ENCODE data around the gene SP2. TPM values are rescaled to one million over a fixed set of nuclear protein-coding genes. Genes with fewer than 3 reads are reported as not detected.
A peak's percentile ranks its signal among the peaks of the same experiment; 100 is the strongest.

The SP2 gene
- total and polyA plus RNA-seq, 2 of the 13 experiments (the other 11 are each of a cell fraction or from before 2014, with no cell fraction given) = 1.4 to 4.8 TPM

DNA sequence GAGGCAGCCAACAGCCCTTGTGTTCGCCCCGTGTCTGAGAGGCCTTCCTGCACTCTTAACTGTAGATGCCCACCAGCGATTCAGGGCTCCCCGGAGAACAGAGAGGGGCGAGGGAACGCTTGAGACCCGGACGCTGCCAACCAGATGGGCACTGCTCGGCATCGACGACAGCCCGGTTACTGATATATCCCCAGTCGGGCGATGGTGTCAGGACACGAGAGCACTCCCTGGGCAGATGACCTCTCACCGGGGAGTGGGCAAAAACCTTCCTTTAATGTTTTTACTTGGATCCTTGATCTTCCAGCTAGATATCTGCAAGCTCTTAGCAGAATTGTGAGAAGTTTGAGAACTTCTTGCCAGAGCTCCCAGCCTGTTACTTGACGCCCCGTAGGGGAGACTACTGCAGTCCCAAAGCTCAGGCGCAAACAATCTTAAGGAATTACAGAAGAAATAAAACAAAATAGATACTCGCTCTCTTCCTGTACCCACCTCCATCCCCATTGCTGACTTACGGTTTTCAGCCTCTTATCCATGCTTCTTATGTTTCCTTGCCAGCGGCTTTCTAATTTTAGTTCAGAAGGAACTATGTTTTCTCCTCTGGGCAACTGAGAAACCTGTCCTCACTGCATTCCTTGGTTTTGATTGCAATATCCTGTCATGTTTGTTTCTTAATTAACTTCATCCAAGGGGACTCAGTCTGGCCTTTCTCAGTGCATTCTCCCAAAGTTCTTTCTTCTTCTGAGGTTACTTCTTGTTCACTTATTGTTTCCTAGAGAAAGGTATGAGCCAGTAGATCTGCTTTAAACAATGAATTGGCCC lies 845 bp downstream of the SP2 start (continued):
- TF ChIP-seq, protein P1, sequence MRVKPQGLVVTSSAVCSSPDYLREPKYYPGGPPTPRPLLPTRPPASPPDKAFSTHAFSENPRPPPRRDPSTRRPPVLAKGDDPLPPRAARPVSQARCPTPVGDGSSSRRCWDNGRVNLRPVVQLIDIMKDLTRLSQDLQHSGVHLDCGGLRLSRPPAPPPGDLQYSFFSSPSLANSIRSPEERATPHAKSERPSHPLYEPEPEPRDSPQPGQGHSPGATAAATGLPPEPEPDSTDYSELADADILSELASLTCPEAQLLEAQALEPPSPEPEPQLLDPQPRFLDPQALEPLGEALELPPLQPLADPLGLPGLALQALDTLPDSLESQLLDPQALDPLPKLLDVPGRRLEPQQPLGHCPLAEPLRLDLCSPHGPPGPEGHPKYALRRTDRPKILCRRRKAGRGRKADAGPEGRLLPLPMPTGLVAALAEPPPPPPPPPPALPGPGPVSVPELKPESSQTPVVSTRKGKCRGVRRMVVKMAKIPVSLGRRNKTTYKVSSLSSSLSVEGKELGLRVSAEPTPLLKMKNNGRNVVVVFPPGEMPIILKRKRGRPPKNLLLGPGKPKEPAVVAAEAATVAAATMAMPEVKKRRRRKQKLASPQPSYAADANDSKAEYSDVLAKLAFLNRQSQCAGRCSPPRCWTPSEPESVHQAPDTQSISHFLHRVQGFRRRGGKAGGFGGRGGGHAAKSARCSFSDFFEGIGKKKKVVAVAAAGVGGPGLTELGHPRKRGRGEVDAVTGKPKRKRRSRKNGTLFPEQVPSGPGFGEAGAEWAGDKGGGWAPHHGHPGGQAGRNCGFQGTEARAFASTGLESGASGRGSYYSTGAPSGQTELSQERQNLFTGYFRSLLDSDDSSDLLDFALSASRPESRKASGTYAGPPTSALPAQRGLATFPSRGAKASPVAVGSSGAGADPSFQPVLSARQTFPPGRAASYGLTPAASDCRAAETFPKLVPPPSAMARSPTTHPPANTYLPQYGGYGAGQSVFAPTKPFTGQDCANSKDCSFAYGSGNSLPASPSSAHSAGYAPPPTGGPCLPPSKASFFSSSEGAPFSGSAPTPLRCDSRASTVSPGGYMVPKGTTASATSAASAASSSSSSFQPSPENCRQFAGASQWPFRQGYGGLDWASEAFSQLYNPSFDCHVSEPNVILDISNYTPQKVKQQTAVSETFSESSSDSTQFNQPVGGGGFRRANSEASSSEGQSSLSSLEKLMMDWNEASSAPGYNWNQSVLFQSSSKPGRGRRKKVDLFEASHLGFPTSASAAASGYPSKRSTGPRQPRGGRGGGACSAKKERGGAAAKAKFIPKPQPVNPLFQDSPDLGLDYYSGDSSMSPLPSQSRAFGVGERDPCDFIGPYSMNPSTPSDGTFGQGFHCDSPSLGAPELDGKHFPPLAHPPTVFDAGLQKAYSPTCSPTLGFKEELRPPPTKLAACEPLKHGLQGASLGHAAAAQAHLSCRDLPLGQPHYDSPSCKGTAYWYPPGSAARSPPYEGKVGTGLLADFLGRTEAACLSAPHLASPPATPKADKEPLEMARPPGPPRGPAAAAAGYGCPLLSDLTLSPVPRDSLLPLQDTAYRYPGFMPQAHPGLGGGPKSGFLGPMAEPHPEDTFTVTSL (CRISPR knock-in tag; IDR thresholded peaks at IDR 0.05; ENCODE audit: borderline replicate concordance) = peak; percentile 58; the same call in 1 of the 2 replicates
- TF ChIP-seq RCOR2 (CRISPR knock-in tag; IDR thresholded peaks at IDR 0.05) = no peak
- TF ChIP-seq FOXJ3 (CRISPR knock-in tag; IDR thresholded peaks at IDR 0.05; ENCODE audit: borderline replicate concordance) = no peak
- TF ChIP-seq, protein P2, sequence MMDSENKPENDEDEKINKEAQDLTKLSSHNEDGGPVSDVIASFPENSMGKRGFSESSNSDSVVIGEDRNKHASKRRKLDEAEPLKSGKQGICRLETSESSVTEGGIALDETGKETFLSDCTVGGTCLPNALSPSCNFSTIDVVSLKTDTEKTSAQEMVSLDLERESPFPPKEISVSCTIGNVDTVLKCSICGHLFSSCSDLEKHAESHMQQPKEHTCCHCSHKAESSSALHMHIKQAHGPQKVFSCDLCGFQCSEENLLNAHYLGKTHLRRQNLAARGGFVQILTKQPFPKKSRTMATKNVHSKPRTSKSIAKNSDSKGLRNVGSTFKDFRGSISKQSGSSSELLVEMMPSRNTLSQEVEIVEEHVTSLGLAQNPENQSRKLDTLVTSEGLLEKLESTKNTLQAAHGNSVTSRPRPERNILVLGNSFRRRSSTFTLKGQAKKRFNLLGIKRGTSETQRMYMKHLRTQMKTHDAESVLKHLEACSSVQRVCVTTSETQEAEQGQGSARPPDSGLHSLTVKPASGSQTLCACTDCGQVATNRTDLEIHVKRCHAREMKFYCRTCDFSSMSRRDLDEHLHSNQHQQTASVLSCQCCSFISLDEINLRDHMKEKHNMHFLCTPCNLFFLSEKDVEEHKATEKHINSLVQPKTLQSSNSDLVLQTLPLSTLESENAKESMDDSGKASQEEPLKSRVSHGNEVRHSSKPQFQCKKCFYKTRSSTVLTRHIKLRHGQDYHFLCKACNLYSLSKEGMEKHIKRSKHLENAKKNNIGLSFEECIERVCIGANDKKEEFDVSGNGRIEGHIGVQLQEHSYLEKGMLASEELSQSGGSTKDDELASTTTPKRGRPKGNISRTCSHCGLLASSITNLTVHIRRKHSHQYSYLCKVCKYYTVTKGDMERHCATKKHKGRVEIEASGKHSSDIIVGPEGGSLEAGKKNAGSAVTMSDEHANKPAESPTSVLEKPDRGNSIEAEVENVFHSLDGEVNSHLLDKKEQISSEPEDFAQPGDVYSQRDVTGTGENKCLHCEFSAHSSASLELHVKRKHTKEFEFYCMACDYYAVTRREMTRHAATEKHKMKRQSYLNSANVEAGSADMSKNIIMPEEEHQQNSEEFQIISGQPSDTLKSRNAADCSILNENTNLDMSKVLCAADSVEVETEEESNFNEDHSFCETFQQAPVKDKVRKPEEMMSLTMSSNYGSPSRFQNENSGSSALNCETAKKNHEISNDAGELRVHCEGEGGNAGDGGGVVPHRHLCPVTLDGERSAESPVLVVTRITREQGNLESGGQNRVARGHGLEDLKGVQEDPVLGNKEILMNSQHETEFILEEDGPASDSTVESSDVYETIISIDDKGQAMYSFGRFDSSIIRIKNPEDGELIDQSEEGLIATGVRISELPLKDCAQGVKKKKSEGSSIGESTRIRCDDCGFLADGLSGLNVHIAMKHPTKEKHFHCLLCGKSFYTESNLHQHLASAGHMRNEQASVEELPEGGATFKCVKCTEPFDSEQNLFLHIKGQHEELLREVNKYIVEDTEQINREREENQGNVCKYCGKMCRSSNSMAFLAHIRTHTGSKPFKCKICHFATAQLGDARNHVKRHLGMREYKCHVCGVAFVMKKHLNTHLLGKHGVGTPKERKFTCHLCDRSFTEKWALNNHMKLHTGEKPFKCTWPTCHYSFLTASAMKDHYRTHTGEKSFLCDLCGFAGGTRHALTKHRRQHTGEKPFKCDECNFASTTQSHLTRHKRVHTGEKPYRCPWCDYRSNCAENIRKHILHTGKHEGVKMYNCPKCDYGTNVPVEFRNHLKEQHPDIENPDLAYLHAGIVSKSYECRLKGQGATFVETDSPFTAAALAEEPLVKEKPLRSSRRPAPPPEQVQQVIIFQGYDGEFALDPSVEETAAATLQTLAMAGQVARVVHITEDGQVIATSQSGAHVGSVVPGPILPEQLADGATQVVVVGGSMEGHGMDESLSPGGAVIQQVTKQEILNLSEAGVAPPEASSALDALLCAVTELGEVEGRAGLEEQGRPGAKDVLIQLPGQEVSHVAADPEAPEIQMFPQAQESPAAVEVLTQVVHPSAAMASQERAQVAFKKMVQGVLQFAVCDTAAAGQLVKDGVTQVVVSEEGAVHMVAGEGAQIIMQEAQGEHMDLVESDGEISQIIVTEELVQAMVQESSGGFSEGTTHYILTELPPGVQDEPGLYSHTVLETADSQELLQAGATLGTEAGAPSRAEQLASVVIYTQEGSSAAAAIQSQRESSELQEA (CRISPR knock-in tag; IDR thresholded peaks at IDR 0.05; ENCODE audit: not compliant biosample characterization) = no peak
- TF ChIP-seq, protein P3, sequence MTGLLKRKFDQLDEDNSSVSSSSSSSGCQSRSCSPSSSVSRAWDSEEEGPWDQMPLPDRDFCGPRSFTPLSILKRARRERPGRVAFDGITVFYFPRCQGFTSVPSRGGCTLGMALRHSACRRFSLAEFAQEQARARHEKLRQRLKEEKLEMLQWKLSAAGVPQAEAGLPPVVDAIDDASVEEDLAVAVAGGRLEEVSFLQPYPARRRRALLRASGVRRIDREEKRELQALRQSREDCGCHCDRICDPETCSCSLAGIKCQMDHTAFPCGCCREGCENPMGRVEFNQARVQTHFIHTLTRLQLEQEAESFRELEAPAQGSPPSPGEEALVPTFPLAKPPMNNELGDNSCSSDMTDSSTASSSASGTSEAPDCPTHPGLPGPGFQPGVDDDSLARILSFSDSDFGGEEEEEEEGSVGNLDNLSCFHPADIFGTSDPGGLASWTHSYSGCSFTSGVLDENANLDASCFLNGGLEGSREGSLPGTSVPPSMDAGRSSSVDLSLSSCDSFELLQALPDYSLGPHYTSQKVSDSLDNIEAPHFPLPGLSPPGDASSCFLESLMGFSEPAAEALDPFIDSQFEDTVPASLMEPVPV (CRISPR knock-in tag; IDR thresholded peaks at IDR 0.05) = no peak
- no peak for TF ChIP-seq RARG (CRISPR knock-in tag; IDR thresholded peaks at IDR 0.05; ENCODE audit: low read depth)
- no peak for TF ChIP-seq MAFG (CRISPR knock-in tag; IDR thresholded peaks at IDR 0.05)
- no peak for TF ChIP-seq EED (CRISPR knock-in tag; IDR thresholded peaks at IDR 0.05)
- no peak for TF ChIP-seq CEBPB (IDR thresholded peaks at IDR 0.05; ENCODE audit: borderline replicate concordance, low read depth, low read length)

Data from HepG2 (cell line).